Measurements from ENCODE around the gene TRIO.

Gene TRIO

GRCh38 chr5:14351086-14351661, 208.0 kb downstream of the TRIO start:
- TF ChIP-seq, protein P1, sequence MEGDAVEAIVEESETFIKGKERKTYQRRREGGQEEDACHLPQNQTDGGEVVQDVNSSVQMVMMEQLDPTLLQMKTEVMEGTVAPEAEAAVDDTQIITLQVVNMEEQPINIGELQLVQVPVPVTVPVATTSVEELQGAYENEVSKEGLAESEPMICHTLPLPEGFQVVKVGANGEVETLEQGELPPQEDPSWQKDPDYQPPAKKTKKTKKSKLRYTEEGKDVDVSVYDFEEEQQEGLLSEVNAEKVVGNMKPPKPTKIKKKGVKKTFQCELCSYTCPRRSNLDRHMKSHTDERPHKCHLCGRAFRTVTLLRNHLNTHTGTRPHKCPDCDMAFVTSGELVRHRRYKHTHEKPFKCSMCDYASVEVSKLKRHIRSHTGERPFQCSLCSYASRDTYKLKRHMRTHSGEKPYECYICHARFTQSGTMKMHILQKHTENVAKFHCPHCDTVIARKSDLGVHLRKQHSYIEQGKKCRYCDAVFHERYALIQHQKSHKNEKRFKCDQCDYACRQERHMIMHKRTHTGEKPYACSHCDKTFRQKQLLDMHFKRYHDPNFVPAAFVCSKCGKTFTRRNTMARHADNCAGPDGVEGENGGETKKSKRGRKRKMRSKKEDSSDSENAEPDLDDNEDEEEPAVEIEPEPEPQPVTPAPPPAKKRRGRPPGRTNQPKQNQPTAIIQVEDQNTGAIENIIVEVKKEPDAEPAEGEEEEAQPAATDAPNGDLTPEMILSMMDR (conservative IDR thresholded peaks at IDR 0.05; ENCODE audit: control insufficient read depth, insufficient read depth, low read depth, low read length): no peak
- no peak overlapping the region for H3K4me3 ChIP-seq (ENCODE audit: control insufficient read depth, low read depth, low read length)
- no peak for DNase-seq (ENCODE audit: low read depth)

DNA sequence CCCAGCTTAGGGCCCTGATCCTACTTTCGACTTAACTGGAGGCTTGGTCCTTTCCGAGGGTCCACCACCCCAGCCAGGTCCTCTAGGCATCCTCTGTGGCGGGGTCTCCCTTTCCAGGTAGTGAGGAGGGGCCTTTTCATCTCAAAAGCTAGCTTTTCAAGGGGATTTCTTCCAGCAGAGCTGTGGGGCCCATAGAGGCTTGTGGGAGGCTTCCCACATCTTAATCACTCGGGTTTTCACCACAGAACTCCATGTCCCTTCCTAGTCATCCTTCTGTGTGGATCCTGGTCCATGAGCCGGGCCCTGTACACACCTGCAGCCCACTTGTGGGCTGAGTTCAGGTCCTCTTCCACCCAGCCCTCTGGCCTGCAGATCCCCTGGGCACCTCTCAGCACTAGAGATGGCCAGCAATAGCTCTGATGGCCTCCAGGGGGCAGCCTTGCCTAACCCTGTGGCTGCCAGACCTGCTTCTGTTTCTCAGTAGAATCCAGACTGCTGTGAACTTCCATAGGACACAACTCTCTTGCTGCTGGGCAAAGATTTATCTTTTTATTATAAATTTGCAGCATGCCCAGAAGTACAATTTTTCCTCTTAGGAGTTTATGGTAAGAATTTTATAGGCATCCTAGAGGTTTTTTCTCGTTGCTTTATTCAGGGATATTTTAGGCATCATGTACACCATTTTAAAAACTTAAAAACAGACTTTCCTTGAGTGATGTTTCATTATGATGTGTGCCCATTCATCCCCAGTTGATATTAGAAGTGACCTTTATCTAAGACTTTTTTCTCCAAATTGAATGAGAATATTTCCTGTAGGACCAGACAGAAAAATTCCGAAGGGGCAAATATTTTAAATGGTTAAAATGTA, 208.9 kb downstream of the TRIO start:
- TF ChIP-seq, protein P1 (conservative IDR thresholded peaks at IDR 0.05; ENCODE audit: control insufficient read depth, insufficient read depth, low read depth, low read length): peak; percentile 98
- peak; percentile 69 for DNase-seq (ENCODE audit: low read depth)
- no peak overlapping the region for H3K4me3 ChIP-seq (ENCODE audit: control insufficient read depth, low read depth, low read length)

GRCh38 chr5:14353726-14354474, 210.8 kb downstream of the TRIO start:
- DNase-seq (ENCODE audit: low read depth): no peak
- TF ChIP-seq, protein P1 (conservative IDR thresholded peaks at IDR 0.05; ENCODE audit: control insufficient read depth, insufficient read depth, low read depth, low read length): no peak
- no peak overlapping the region for H3K4me3 ChIP-seq (ENCODE audit: control insufficient read depth, low read depth, low read length)

DNA sequence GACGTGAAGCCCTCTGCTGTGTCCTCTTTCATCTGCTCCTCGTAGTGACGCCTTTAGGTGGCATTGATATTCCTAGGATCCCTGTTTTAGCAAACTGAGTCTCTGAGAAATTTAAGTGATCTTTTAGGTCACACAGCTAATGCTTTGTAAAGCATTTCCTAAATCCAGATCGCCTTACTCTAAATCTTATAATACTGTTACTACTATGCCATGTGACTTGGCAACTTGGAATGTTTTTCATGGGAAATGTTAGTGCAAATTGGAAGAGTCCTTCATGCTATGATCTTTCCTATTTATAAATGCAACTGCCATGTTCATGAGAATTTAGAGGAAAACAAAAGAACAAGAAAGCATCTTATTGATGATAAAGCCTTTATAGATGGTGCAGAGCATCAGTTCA, 212.2 kb downstream of the TRIO start:
- H3K4me3 ChIP-seq (ENCODE audit: control insufficient read depth, low read depth, low read length): no peak overlapping the region
- TF ChIP-seq, protein P1 (conservative IDR thresholded peaks at IDR 0.05; ENCODE audit: control insufficient read depth, insufficient read depth, low read depth, low read length): no peak
- no peak for DNase-seq (ENCODE audit: low read depth)

DNA sequence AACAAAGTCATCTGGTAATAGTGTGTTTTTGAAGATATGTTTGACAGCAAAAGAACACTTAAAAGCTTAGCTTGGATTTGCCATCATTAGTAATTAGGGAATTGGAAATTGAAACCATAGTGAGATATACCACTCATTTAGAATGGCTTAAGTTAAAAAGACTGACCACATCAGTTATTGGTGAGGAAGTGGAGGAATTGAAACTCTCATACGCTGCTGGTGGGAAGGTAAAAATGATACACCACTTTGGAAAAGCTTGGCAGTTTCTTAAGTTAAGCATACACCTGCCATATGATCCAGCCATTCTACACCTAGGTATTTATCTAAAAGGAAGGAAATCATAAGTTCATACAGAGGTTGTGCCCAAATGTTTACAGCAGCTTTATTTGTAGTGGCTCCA, 213.2 kb downstream of the TRIO start:
- DNase-seq (ENCODE audit: low read depth): no peak
- H3K4me3 ChIP-seq (ENCODE audit: control insufficient read depth, low read depth, low read length): no peak overlapping the region
- TF ChIP-seq, protein P1 (conservative IDR thresholded peaks at IDR 0.05; ENCODE audit: control insufficient read depth, insufficient read depth, low read depth, low read length): no peak

DNA sequence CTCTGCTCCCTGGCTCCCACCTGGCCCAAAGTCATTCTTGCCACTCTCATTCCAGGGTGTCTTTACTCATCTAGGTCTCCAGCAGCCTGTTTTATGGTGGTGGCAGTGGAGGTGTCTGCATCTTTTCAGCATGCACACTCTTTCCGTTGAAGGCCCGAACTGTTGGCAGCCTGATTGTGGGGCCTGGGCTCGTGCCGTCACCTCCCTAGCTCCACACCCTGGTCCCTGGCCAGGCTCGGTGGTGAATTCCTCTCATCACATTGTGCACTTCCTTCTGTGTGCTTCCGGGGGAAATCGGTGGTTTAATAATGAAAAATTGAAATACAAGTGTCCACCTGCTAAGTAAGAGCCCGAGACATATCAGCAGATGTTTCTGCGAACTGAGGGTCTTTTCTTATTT, 214.3 kb downstream of the TRIO start:
- H3K4me3 ChIP-seq (ENCODE audit: control insufficient read depth, low read depth, low read length): no peak overlapping the region
- no peak for DNase-seq (ENCODE audit: low read depth)
- TF ChIP-seq, protein P1 (conservative IDR thresholded peaks at IDR 0.05; ENCODE audit: control insufficient read depth, insufficient read depth, low read depth, low read length): no peak

Data from fibroblast of mammary gland (primary cell).